ENCODE measurements around the gene PSD2.

DNA sequence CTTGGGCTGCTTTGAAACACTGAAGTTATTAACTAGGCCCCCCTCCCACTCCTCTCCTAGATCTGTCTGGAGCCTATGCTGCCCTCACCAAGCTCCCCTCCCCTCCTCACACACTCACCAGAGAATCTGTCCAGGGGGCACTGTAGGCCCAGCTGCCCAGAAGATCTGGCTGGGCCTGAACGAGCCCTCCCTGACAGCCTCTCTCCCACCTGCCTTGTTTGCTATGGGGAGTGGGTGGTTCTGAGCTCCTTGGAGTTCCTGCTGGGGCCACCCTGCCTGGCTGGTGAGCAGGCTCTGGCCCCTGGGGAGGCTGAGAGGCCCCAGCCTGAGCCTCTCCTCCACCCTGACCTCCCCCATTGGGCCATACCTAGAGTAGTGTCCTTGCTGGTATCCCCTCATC is 75.1 kb downstream of the PSD2 start:
- TF ChIP-seq POLR2AphosphoS5 (IDR thresholded peaks at IDR 0.05; ENCODE audit: low read depth, low read length) = no peak
- TF ChIP-seq SIN3A (IDR thresholded peaks at IDR 0.05; ENCODE audit: borderline replicate concordance, insufficient read depth, low read length) = no peak
- no peak for TF ChIP-seq REST (IDR thresholded peaks at IDR 0.05; ENCODE audit: insufficient read depth in 1 of 2, low read depth in 2 of 2, low read length in 2 of 2)
- TF ChIP-seq TAF1 (IDR thresholded peaks at IDR 0.05; ENCODE audit: borderline replicate concordance, insufficient read depth, low read length) = no peak
